ENCODE results near the gene COL2A1. TPM values are rescaled to one million over a fixed set of nuclear protein-coding genes. Genes with fewer than 3 reads are reported as not detected.

COL2A1 gene
- polyA plus RNA-seq, 1 donor (not counting 4 experiments of a cell fraction or from before 2014, with no cell fraction given): 0.03 TPM

- Histone ChIP-seq H3K9me3 (ENCODE audit: control insufficient read depth, low read depth, low read length) (no peaks in the 10 kb centered on the region), H3K9me1 (ENCODE audit: control insufficient read depth, extremely low read depth, insufficient read depth, low read length) (no peaks in the 10 kb centered on the region), H3K27ac (ENCODE audit: control insufficient read depth, insufficient read depth, low read length) (peak overlapping the region; percentile 16), H2AFZ (ENCODE audit: control insufficient read depth, low read length) (no peak overlapping the region), H4K20me1 (ENCODE audit: control insufficient read depth, extremely low read depth, insufficient read depth, low read length) (no peaks in the 10 kb centered on the region), H3K27me3 (ENCODE audit: control insufficient read depth, extremely low read depth, insufficient read depth, low read length) (no peaks in the 10 kb centered on the region), H3K4me2 (ENCODE audit: control insufficient read depth, extremely low read depth, insufficient read depth, low read depth, low read length) (peak overlapping the region; percentile 5), H3K4me1 (ENCODE audit: control insufficient read depth, extremely low read depth, insufficient read depth, low read length) (peaks cover 47% of the 10 kb centered on the region), H3K79me2 (ENCODE audit: control insufficient read depth, insufficient read depth, low read length) (no peaks in the 10 kb centered on the region), H3K9ac (ENCODE audit: control insufficient read depth, extremely low read depth, insufficient read depth, low read length) (no peak overlapping the region), H3K36me3 (ENCODE audit: control insufficient read depth in 2 of 2, extremely low read depth in 1 of 2, insufficient read depth in 2 of 2, low read length in 2 of 2) (no peaks in the 10 kb centered on the region), H3K4me3 (ENCODE audit: control insufficient read depth in 2 of 3, extremely low read depth in 1 of 3, insufficient read depth in 2 of 3, low read depth in 1 of 3, low read length in 3 of 3) (no peak overlapping the region)
- FAIRE-seq (peak; percentile 96), DNase-seq (ENCODE audit: low read depth, low spot score) (no peak)
- no peak for TF ChIP-seq EZH2 (IDR thresholded peaks at IDR 0.05; ENCODE audit: low read length)
- no peak for TF ChIP-seq CTCF (optimal IDR thresholded peaks at IDR 0.05 in 1 of 3, IDR thresholded peaks at IDR 0.05 in 1 of 3, conservative IDR thresholded peaks at IDR 0.05 in 1 of 3; ENCODE audit: extremely low read depth in 1 of 3, insufficient read depth in 2 of 3, low read length in 3 of 3)
- dilution Hi-C loops (cut with MboI; ENCODE audit: extremely low pct_ligation_motif_present, low sequenced_read_pairs): no loop called here
Observed at GRCh38 chr12:47954058-47954457, 50.2 kb downstream of the COL2A1 start.

- peak overlapping the region; percentile 36 for H3K9ac ChIP-seq (ENCODE audit: control insufficient read depth, extremely low read depth, insufficient read depth, low read length)
- no peak for TF ChIP-seq CTCF (optimal IDR thresholded peaks at IDR 0.05 in 1 of 3, IDR thresholded peaks at IDR 0.05 in 1 of 3, conservative IDR thresholded peaks at IDR 0.05 in 1 of 3; ENCODE audit: extremely low read depth in 1 of 3, insufficient read depth in 2 of 3, low read length in 3 of 3)
- TF ChIP-seq EZH2 (IDR thresholded peaks at IDR 0.05; ENCODE audit: low read length): no peak
- no peaks in the 10 kb centered on the region for H3K9me1 ChIP-seq (ENCODE audit: control insufficient read depth, extremely low read depth, insufficient read depth, low read length)
- no peaks in the 10 kb centered on the region for H3K9me3 ChIP-seq (ENCODE audit: control insufficient read depth, low read depth, low read length)
- no peaks in the 10 kb centered on the region for H4K20me1 ChIP-seq (ENCODE audit: control insufficient read depth, extremely low read depth, insufficient read depth, low read length)
- H3K4me2 ChIP-seq (ENCODE audit: control insufficient read depth, extremely low read depth, insufficient read depth, low read depth, low read length): peak overlapping the region; percentile 87
- FAIRE-seq: peak; percentile 97
- dilution Hi-C loops (cut with MboI; ENCODE audit: extremely low pct_ligation_motif_present, low sequenced_read_pairs): no loop called here
- peak overlapping the region; percentile 56 for H2AFZ ChIP-seq (ENCODE audit: control insufficient read depth, low read length)
- no peaks in the 10 kb centered on the region for H3K36me3 ChIP-seq (ENCODE audit: control insufficient read depth in 2 of 2, extremely low read depth in 1 of 2, insufficient read depth in 2 of 2, low read length in 2 of 2)
- H3K27ac ChIP-seq (ENCODE audit: control insufficient read depth, insufficient read depth, low read length): peak overlapping the region; percentile 89
- DNase-seq (ENCODE audit: low read depth, low spot score): no peak
- H3K4me3 ChIP-seq (ENCODE audit: control insufficient read depth in 2 of 3, extremely low read depth in 1 of 3, insufficient read depth in 2 of 3, low read depth in 1 of 3, low read length in 3 of 3): peak overlapping the region in 2 of 3 experiments; percentile 18 to 28
- no peaks in the 10 kb centered on the region for H3K27me3 ChIP-seq (ENCODE audit: control insufficient read depth, extremely low read depth, insufficient read depth, low read length)
- peaks cover 72% of the 10 kb centered on the region for H3K4me1 ChIP-seq (ENCODE audit: control insufficient read depth, extremely low read depth, insufficient read depth, low read length)
- no peaks in the 10 kb centered on the region for H3K79me2 ChIP-seq (ENCODE audit: control insufficient read depth, insufficient read depth, low read length)
Observed at GRCh38 chr12:47950856-47951468, 53.3 kb downstream of the COL2A1 start.

Data from keratinocyte (primary cell).